Peyer's patch (tissue), 4 donors: Measurements from ENCODE around the gene ICA1L.

Source experiments
- POLR2A ChIP-seq, 2 donors: fragments of 450-650 bp; IDR thresholded peaks; one replicate each; pipeline ENCODE4 v1.5.1; 2017; ENCODE audit warnings: antibody characterized with exemption in 2 of 2, mild to moderate bottlenecking in 2 of 2, moderate library complexity in 2 of 2
- TF ChIP-seq, protein P1 (sequence below), 6 experiments: fragments of 450-650 bp in 4 of 6; fragments of 200-600 bp in 2 of 6; sonication (generic) in 1 of 6; IDR thresholded peaks; one replicate each; pipeline ENCODE4 v1.5.1; 2017 to 2019; ENCODE audit warnings: antibody characterized with exemption in 6 of 6, mild to moderate bottlenecking in 3 of 6, moderate library complexity in 1 of 6

DNA sequence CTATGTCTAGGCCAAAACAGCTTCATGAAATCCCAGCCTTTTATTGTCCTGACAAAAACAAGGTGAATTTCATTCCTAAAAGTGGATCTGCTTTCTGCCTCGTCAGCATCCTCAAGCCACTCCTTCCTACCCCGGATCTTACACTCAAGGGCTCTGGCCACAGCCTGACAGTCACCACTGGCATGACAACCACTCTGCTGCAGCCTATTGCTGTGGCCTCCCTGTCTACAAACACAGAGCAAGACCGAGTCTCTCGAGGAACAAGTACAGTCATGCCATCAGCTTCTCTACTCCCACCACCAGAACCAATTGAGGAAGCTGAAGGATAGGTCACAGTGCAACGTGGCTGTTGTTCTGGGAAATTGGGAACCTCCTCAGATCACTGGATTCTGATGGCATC is 106.1 kb downstream of the ICA1L start:
- TF ChIP-seq, protein P1, sequence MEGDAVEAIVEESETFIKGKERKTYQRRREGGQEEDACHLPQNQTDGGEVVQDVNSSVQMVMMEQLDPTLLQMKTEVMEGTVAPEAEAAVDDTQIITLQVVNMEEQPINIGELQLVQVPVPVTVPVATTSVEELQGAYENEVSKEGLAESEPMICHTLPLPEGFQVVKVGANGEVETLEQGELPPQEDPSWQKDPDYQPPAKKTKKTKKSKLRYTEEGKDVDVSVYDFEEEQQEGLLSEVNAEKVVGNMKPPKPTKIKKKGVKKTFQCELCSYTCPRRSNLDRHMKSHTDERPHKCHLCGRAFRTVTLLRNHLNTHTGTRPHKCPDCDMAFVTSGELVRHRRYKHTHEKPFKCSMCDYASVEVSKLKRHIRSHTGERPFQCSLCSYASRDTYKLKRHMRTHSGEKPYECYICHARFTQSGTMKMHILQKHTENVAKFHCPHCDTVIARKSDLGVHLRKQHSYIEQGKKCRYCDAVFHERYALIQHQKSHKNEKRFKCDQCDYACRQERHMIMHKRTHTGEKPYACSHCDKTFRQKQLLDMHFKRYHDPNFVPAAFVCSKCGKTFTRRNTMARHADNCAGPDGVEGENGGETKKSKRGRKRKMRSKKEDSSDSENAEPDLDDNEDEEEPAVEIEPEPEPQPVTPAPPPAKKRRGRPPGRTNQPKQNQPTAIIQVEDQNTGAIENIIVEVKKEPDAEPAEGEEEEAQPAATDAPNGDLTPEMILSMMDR (IDR thresholded peaks at IDR 0.05), result no peak
- TF ChIP-seq POLR2A (IDR thresholded peaks at IDR 0.05), result no peak
